Renal pelvis (tissue), 4 donors: ENCODE measurements around the gene PCDH9. TPM values are rescaled to one million over a fixed set of nuclear protein-coding genes. Genes with fewer than 3 reads are reported as not detected.

Experiments used
- DNase-seq: peaks from one replicate; pipeline ENCODE4 v3.0.0-alpha.2; 2013
- polyA plus RNA-seq, 3 donors: library from polyadenylated mRNA; unstranded; fragments of 120-200 nt; gene quantifications; one replicate each; pipeline ENCODE4 v1.2.1, GENCODE V29; 2013; ENCODE audit not compliant: insufficient read length in 3 of 3

The PCDH9 gene
- polyA plus RNA-seq, 3 donors: 13.7 to 14.1 (median 13.7) TPM

DNA sequence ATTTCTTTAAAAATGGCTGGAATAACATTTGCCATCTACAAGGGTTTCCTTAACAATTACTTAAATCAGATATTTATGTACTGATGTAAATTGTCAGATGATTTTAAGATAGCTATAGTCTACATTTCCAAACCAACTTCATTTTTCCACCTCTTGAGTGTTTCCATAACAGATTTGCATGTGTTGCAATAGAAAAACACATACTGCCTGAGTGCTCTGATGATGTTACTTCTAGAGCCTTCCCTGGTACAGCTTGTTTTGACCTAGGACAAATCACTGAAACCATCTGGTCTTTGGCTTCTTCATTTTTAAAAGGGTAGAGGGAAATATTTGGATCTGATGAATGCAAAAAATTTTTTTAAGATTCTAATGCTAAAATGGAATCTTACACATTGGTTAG is 245.9 kb downstream of the PCDH9 start:
- no peak for DNase-seq

DNA sequence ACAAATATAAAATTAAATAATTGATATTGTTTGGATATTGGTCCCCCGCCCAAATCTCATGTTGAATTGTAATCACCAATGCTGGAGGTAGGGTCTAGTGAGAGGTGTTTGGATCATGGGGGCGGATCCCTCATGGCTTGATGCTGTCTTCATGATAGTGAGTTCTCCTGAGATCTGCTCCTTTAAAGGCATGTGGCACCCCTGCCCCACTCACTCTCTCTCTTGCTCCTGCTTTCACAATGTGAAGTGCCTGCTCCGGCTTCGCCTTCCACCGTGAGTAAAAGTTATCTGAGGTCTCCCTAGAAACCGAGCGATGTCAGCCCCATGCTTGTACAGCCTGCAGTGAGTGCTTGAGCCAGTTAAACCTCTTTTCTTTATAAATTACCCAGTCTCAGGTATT is 248.2 kb downstream of the PCDH9 start:
- no peak for DNase-seq

DNA sequence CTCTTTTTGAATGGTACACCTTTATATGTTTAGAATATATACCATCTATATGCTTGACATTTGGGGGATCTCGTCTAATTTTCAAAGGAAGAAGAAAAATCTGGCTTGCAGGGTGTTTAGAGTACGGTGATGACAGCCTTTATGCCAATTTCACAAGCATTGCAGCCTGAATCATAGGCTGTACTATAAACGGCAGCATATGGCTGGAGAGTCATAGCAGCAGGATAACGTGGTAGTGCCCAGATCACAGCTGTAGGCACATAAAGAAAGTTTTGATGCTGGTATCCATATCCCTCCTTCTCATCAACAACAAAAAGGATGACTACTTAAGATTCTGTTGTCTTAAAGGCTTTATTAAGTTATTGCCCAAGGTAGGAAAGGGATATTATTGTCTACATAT is 253.0 kb downstream of the PCDH9 start:
- DNase-seq: no peak

DNA sequence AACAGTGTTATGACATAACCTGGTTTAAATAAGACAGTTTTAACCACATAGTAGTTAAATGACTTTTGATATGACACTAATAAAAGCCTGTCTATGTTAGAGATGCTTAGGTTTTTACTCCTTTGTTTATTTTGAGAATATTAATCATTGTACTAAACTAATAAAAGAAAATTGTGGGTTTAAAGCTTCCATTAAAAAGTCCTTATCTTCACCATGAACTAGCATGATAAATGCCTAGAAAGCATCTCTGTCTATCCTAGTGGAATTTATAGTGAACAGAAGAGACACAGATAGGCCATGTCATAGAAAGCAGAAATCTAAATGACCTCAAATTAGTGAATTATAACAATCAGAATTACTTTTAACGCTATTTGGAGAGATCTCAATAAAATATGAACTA is 255.2 kb downstream of the PCDH9 start:
- no peak for DNase-seq

DNA sequence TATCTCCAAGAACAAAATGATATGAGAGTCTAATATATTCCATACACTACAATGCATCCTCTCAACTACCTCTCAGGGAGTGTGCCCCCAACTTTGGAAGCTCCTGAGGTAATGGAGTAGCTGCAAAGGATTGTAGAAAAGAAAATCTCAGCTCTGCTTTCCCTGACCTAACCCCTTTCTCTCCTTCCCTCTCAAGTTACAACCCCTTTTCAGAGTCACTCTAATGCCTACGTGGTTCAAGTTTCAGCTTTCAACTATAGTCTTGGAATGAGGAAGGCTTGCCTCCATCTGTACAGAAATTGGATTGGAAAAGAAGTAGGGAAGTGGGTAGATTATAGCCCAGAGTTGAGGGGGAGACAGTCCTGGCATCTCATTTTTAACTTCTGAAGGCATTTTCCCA is 256.0 kb downstream of the PCDH9 start:
- no peak for DNase-seq

DNA sequence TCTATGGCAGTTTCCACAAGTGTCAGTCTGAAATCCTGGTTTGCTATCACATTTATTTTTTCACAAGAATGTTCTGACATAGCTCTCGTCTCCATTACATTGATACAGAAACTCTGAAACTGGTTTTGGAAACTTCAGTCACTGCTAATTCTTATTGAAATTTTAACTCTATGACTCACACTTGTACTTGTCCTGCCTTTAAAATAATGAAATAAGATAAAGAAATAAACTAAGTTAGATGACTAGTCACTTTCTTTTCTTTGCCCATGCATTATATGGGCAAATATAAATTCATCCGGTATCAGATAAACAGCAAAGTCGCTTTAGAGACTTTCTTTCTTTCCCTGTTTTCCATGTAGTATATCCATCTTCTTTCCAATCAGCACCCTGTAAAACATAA is 257.5 kb downstream of the PCDH9 start:
- DNase-seq: no peak

DNA sequence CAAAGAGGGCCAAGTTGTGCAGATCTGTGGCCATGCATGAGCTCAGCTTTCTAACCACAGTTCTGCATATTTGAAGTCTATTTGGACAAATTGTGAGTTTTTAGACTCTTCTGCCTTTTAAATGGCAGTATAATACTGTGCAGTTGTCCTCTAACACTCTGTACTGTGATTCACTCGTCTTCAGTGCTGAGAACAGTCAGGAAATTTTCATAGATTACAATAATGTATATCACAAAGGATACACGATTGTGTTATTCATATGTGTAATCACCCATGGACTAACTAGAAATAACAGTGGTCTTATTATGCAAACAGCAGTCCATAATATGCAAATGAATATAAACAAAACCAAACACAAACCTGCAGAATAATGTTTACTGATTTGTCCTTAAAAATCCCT is 259.1 kb downstream of the PCDH9 start:
- DNase-seq: no peak

DNA sequence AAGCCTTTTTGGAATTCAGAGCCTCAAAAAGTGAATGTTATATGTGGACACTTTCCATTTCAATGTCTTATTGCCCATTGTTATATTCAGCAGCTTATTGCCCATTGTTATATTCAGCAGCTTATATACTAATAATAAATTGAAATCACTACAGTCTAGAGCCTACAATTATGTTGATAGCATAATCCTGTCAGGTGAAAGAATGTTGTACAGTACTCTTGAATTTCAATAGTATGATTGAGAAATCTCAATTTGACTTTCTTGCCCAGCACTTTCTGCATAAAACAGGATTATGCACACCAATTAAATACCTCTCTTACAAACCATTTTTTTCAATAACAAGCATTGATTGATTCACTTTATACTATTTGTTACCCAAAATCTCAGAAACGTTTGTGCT is 260.8 kb downstream of the PCDH9 start:
- no peak for DNase-seq

DNA sequence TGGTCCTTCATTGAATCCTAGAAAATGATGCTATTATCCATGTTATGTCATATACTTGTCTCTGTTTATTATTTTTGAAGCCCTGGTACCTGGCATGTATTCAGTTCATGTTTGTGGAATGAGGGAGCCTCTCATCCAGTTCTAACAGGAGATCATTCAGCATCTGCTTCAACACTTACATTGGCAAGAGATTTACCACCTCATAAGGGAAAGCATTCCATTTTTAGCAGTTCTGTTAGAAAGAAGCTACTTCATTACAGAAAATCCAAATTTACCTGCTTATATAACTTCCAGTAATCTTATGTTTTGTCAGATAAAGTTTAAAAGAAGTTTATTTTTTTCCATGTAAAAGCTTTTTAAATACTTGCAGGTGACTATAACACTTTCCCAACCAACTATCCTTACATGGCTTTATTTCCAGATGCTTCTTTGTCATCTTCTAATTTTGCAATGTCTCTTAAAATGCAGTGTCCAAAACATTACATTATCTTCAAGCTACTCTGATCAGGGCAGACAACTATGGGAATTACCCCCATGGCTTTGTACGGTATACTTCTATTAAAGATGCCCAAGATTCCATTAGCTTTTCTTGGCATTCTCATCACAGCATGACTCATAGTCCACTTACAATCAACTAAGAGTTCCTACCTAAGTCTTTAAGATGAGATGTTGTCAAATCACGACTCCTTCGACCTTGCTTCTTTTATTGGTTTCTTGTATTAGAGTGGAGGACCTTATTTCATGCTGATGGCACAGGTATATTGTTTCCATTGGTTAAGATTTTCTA is 262.1 kb downstream of the PCDH9 start:
- no peak for DNase-seq

DNA sequence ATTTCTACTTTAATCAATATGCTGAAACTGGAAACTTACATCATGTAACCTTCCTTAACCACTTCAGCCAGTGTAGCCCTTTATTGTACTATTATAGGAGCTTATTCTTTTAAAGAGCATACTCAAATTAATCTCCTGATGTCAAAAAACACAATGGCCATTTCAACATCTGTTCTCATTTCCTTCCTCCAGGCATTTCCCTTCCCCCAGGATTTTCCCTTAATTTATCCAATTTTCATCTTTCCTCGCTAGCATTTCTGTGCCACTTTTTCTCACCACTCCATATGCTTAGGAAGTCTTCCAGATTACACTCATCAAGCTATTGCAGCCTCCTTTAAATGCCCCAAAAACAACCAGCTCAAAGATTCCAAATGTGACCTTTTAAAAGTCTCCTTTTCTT is 265.0 kb downstream of the PCDH9 start:
- DNase-seq: no peak

DNA sequence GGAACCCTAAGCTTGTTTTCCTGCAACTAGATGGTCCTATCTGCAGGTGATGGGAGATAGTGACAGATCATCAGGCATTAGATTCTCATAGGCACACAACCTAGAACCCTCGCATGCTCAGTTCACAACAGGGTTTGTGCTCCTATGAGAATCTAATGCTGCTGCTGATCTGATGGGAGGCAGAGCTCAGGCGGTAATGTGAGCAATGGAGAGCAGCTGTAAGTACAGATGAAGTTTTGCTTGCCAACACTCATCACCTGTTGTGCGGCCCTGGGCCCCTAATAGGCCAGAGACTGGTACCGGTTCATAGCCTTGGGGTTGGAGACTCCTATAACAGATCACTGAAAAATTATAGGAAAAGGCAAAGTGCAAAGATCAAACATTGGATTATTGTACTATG is 267.2 kb downstream of the PCDH9 start:
- no peak for DNase-seq

DNA sequence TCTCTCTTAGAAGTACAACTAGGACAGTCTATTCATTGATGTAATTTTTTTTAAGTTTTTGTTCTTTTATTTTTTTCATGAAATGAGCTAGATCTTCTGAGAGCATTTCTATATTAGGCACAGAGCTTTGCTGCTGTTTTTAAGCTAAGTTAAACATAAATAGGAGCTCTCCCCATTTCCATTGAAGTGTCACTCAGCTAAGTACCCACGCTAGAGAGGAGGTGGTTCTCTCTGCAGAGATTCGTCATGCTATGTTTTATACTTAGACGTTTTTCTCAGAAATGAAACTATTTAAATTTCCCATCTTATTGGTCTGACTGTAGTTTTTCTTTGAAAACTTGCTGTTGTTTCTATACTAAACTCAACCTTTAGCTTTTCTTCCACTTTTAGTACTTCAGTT is 271.5 kb downstream of the PCDH9 start:
- no peak for DNase-seq

DNA sequence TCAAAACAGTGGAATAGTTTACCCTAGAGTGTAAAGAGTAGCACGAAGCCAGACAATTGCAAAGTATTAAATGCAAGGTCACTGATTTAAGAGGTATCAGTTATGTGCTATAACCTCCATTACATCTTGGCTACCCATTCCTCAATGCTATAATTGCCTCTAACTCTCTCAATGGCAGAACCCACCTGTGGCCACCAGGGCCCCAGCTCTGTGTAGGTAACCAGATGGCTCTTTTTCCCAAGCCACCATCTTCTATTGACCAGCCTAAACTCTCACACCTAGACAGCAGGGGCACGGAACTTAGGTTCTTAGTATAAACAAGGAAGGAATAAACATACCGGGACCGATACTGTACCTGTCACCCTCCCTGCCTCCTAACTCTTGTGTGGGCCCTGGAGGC is 277.6 kb downstream of the PCDH9 start:
- DNase-seq: no peak

DNA sequence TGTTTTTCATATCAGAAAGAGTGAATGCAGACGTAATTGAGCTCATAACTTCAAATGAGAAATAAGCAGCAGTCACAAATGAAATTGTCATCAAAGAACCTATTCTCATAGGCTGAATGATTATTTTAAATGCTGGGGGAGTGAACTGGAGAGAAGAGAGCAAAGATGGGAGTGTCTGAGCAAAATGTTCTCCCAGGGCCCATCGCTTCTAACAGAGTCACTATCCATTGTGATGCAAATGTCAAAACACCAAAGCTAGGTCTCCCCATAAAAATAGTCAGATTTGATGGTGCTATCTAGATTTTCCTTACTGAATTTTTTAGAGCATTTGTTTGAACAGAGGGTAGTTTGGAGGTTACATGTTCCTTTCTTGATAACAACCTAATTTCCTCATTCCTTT is 278.7 kb downstream of the PCDH9 start:
- no peak for DNase-seq

DNA sequence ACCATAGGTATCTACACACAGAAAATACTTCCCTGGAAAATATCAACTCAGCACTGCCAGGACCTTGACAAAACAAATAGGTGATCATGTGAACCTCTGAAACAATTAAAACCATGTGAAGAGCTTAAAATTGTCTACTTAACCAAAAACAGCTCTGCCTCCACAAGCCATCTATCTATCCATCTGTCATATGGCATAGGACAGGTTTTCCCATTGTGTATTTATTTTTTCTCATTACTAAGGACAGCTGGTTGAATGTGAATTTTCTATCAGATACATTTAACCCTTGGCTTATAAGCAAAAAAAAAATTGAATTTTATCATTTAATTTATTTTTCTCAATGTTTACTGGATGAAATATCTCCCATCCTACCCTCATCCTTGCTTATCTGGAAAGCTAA is 279.5 kb downstream of the PCDH9 start:
- no peak for DNase-seq

DNA sequence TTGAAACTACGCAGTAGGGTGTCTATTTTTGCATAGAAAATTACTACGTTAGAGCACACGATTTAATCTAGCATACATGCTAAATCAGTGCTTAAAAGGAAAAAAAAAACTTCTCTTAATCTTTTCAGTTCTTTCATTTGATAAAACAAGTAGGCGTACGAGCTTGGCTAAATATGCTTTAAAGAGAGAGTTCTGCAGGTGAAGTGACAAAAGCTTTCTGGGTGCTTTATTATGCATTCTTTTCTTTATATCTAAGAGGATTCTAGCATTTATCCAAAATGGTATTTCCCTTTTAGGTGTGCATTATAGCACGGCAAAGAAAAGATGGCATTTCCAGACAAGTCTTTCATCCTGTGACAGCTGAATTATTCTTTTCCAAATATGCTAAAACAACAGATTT is 281.2 kb downstream of the PCDH9 start:
- DNase-seq: no peak

DNA sequence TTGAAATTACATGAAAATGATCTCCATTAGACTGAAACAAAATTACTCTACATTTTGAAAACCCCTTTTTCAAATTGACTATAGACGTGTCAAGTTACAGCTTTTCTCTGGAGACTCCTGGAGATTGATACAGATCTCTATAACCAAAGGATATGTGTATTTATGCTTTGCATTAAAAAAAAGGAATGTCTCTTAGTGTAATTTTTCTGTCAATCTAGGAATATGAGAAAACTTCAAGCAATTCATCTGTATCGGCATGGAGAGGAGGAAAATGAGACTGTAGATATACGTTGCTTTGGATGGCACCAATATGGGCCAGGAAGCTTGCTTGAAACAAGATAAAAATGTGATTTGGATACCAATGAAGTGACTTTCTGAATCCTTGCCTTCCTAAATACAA is 286.6 kb downstream of the PCDH9 start:
- DNase-seq: no peak

DNA sequence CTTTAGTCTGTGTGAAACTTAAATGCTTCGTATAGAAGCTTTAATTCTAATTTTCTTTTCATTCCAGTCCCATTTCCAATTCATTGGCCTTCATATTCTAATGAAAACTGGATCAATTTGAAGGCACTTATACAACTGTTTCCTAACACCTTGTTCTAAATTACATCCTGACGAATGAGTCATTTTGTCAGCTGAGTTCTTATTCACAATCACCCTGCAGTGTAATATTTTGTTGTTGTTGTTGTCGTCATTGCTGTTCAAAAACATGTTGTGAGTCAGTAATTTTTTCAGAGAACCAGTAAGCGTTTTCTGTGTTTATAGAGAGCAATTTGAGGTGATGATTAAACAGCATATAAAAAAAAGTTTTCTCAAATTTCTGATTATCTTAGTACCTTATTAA is 290.0 kb downstream of the PCDH9 start:
- DNase-seq: no peak

DNA sequence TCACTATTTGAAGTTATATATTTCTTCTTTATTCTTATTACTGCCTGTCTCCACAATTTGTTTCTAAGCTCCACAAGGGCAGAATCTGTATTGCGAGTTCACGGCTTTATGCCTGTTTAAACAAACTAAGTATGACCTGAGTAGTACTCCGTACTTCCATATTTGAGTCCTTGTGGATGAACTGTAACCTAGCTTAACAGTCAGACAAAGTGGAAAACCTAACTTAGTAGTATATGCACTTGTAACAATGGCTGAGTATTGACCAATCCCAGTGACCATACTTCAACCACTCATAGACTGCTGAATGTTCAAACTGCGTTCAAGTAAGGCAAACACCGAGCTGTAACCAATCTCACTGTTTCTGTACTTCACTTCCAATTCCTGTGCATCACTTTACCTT is 292.7 kb downstream of the PCDH9 start:
- DNase-seq: no peak

DNA sequence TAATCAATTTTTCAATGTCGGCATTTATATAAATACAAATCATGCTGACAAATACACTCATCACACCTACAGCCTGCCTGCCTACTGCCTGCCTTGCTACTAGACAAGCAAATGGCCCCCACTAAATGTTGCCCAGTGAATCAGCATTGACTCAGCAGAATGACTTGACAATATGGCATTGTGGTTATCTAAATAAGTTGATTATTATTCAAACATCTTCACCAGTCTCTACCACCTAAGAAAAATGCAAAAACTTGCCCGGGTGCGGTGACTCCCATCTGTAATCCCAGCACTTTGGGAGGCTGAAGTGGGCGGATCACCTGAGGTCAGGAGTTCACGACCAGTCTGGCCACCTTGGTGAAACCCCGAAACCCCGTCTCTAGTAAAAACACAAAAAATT is 296.1 kb downstream of the PCDH9 start:
- no peak for DNase-seq

DNA sequence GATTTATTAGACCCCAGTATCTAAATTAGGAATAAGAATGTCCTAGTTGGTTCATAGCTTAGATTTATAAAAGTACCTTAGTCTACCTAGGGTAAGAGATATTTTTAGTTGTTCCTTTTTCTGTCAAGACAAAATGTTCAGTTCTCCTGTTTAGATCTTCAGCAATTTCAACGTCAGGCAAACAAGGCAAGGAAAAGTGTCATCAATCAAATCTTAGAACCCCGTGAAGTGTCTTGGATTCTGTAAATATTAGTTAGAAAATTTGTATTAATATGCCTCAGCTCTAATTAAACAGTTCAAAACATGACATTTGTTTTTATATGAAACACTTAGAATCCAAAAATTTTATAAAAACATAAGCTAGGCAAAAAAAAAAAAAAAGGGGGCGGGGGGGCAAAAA is 296.6 kb downstream of the PCDH9 start:
- DNase-seq: no peak

DNA sequence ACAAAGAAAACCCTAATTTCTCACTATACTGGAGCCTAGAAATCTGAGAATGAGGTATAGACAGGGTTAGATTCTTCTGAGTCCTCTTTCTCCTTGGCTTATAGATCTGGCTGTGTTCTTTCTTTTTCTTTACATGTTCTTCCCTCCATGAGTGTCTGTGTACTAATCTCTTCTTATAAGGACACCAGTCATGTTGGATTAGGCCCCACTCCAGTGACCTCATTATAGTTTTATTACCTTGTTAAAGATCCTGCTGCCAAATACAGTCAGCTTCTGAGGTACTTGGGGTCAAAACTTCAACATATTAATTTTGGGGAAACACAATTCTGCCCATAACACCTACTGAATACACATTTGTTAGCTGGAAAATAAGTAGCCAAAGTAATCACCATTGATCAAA is 302.6 kb downstream of the PCDH9 start:
- DNase-seq: no peak

DNA sequence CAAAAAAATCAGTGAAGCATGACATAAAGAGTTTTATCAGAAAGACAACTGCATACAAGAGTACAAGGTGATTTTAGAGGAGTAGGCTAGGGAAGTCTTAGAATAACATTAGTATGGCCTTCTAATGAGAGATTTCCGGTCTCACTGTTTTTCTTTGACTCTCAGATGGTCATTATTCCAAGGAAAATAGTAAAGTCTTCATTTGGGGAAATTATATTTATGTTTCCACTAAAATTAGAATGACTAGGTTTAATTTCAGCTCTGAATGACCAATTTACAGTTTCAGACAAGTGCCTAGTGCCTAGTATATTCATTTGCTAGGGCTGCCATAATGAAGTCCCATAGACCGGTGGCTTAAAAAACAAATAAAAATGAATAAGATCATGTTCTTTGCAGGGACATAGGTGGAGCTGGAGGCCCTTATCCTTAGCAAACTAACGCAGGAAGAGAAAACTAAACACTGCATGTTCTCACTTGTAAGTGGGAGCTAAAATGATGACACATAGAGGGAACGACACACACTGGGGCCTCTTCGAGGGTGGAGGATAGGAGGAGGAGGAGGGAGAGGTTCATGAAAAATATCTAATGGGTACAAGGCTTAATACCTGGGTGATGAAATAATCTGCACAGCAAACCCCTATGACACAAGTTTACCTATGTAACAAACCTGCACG is 303.1 kb downstream of the PCDH9 start:
- no peak for DNase-seq
